ENCODE data around the gene BABAM2. TPM values are rescaled to one million over a fixed set of nuclear protein-coding genes. Genes with fewer than 3 reads are reported as not detected.
A peak's percentile ranks its signal among the peaks of the same experiment; 100 is the strongest.

Gene BABAM2
- total RNA-seq, 2 donors from 2014 or later = 36.4 to 40.9 TPM

DNA sequence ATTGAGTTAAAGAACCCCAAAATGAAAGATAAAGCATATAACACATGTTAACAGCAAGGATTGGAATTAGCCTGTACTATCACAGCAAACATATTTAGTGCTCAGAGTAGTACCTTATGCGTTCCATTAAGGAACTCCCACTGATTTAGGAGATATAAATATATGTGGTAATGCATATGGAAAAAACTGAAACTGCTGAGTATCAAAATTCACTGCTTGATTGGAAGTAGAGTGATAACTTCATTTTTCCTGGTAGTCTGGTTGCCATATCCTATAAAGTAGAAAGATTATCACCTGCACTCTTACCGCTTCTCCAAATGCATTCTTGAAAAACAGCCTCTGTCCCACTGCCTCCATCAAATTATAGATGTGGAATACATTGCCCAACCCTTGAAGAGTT is 407.0 kb downstream of the BABAM2 start:
- Histone ChIP-seq H3K27ac (ENCODE audit: low read depth, low read length) (no peak overlapping the region), H3K4me3 (ENCODE audit: low read length) (no peak overlapping the region), H3K27me3 (ENCODE audit: control insufficient read depth, insufficient read depth, low read length, poor library complexity, severe bottlenecking) (no peaks in the 10 kb centered on the region)

DNA sequence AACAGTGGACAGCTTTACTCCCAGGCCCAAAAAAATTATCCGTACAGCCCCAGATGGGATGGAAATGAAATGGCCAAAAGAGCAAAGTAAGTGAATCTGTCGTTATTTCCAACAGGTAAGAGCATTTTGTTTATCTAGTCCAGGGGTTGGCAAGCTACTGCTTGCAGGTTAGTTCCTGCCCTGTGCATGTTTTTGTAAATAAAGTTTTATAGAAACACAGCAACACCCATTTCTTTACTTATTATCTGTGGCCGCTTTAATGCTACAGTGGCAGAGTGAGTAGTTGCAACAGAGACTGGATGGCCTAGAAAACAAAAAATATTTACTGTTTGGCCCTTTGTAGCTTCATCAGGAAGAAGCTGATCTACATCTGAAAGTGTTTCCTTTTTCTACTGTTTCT is 407.9 kb downstream of the BABAM2 start:
- WGBS, 2 experiments (ENCODE audit: insufficient coverage in 1 of 2, insufficient read length in 1 of 2) = 84 to 90% methylated on average over 2 to 3 of the region's 3 CpGs
- H3K4me3 Mint-ChIP-seq = no peak overlapping the region
- no peaks in the 10 kb centered on the region for H3K4me1 Mint-ChIP-seq
- no peak for DNase-seq
- H3K27me3 Mint-ChIP-seq (ENCODE audit: insufficient read depth) = no peaks in the 10 kb centered on the region
- no peaks in the 10 kb centered on the region for H3K36me3 Mint-ChIP-seq (ENCODE audit: low read depth)
- Histone ChIP-seq H3K9me3 (ENCODE audit: control insufficient read depth, low read length) (no peaks in the 10 kb centered on the region), H3K4me3 (ENCODE audit: low read length) (no peak overlapping the region), H3K36me3 (ENCODE audit: control insufficient read depth, insufficient read depth, low read length) (no peaks in the 10 kb centered on the region), H3K27me3 (ENCODE audit: control insufficient read depth, insufficient read depth, low read length, poor library complexity, severe bottlenecking) (no peaks in the 10 kb centered on the region), H3K27ac (ENCODE audit: low read depth, low read length) (no peak overlapping the region), H3K9ac (ENCODE audit: extremely low read depth, low read length, poor library complexity, severe bottlenecking) (no peak overlapping the region), H3K4me1 (ENCODE audit: control insufficient read depth, insufficient read depth, low read length) (no peaks in the 10 kb centered on the region)
- no peaks in the 10 kb centered on the region for H3K9me3 Mint-ChIP-seq
- H3K27ac Mint-ChIP-seq = no peak overlapping the region
- TF ChIP-seq, protein P1, sequence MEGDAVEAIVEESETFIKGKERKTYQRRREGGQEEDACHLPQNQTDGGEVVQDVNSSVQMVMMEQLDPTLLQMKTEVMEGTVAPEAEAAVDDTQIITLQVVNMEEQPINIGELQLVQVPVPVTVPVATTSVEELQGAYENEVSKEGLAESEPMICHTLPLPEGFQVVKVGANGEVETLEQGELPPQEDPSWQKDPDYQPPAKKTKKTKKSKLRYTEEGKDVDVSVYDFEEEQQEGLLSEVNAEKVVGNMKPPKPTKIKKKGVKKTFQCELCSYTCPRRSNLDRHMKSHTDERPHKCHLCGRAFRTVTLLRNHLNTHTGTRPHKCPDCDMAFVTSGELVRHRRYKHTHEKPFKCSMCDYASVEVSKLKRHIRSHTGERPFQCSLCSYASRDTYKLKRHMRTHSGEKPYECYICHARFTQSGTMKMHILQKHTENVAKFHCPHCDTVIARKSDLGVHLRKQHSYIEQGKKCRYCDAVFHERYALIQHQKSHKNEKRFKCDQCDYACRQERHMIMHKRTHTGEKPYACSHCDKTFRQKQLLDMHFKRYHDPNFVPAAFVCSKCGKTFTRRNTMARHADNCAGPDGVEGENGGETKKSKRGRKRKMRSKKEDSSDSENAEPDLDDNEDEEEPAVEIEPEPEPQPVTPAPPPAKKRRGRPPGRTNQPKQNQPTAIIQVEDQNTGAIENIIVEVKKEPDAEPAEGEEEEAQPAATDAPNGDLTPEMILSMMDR (conservative IDR thresholded peaks at IDR 0.05) = no peak

More for the DNA sequence above, 407.0 kb downstream of the BABAM2 start:
- H3K4me1 ChIP-seq (ENCODE audit: control insufficient read depth, insufficient read depth, low read length) = no peaks in the 10 kb centered on the region
- Mint-ChIP-seq H3K4me3 (no peak overlapping the region), H3K4me1 (no peaks in the 10 kb centered on the region), H3K9me3 (no peaks in the 10 kb centered on the region), H3K27me3 (ENCODE audit: insufficient read depth) (no peaks in the 10 kb centered on the region), H3K27ac (no peak overlapping the region), H3K36me3 (ENCODE audit: low read depth) (no peaks in the 10 kb centered on the region)
- H3K9ac ChIP-seq (ENCODE audit: extremely low read depth, low read length, poor library complexity, severe bottlenecking) = no peak overlapping the region
- no peaks in the 10 kb centered on the region for H3K36me3 ChIP-seq (ENCODE audit: control insufficient read depth, insufficient read depth, low read length)
- no peaks in the 10 kb centered on the region for H3K9me3 ChIP-seq (ENCODE audit: control insufficient read depth, low read length)
- no peak for DNase-seq
- TF ChIP-seq, protein P1 (conservative IDR thresholded peaks at IDR 0.05) = no peak
- WGBS, 2 experiments (ENCODE audit: insufficient coverage in 1 of 2, insufficient read length in 1 of 2) = 98% methylated on average over 2 of the region's 2 CpGs; no CpG with 5 or more reads in 1 of the 2 experiments

DNA sequence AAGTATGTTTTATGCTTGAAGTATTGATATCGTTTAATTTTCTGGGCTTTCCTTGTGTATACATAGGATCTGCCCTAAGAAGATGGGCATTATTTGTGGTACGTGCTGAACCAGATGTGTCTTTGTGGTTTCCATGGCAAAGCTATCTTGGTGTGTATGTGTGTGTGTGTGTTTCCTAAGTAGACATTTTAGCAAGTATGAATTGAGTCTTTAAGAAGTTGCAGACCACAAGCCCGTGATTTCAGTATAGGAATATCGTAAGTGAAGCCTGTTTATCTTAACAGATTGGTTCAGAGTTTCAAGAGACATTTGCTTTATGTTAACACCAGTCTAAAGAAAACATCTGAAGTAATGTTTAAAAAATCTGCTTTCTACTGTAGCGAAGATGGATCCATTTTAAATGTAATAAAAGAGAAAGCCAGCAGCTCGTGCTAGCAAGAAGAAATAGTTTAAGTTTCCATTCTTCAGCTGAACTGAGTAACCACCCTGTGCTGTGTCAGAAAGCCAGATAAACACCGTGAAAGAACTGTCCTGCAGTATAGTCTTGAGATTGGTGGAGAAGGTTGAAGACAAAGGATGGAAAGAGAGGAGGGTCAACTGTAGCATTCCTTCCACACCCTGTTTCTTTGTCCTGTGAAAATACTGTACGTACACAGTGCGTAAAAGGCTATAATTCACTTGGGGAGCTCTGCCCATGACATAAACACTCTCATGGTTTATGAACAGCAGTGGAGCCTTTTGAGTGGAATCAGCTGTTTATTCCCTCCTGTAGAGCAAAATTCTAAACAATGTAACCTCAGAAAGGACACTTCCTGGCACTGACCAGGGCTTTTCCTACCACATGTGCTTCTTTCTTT is 410.2 kb downstream of the BABAM2 start:
- no peaks in the 10 kb centered on the region for H3K4me1 ChIP-seq (ENCODE audit: control insufficient read depth, insufficient read depth, low read length)
- no peak overlapping the region for H3K9ac ChIP-seq (ENCODE audit: extremely low read depth, low read length, poor library complexity, severe bottlenecking)
- Mint-ChIP-seq H3K4me1 (no peaks in the 10 kb centered on the region), H3K27ac (no peak overlapping the region), H3K9me3 (peaks cover 7% of the 10 kb centered on the region), H3K4me3 (no peak overlapping the region), H3K36me3 (ENCODE audit: low read depth) (peaks cover 7% of the 10 kb centered on the region), H3K27me3 (ENCODE audit: insufficient read depth) (no peaks in the 10 kb centered on the region)
- H3K27me3 ChIP-seq (ENCODE audit: control insufficient read depth, insufficient read depth, low read length, poor library complexity, severe bottlenecking) = no peaks in the 10 kb centered on the region
- peaks cover 11% of the 10 kb centered on the region for H3K9me3 ChIP-seq (ENCODE audit: control insufficient read depth, low read length)
- no peak for DNase-seq
- peak overlapping the region; percentile 10 for H3K27ac ChIP-seq (ENCODE audit: low read depth, low read length)
- no peak overlapping the region for H3K4me3 ChIP-seq (ENCODE audit: low read length)
- H3K36me3 ChIP-seq (ENCODE audit: control insufficient read depth, insufficient read depth, low read length) = no peaks in the 10 kb centered on the region
- 94 to 95% methylated on average over 5 to 9 of the region's 9 CpGs for WGBS, 2 experiments (ENCODE audit: insufficient coverage in 1 of 2, insufficient read length in 1 of 2)
- TF ChIP-seq, protein P1 (conservative IDR thresholded peaks at IDR 0.05) = no peak

All from endodermal cell (in vitro differentiated cells).